Measurements from ENCODE around the gene DEPDC5.

The DEPDC5 gene

DNA sequence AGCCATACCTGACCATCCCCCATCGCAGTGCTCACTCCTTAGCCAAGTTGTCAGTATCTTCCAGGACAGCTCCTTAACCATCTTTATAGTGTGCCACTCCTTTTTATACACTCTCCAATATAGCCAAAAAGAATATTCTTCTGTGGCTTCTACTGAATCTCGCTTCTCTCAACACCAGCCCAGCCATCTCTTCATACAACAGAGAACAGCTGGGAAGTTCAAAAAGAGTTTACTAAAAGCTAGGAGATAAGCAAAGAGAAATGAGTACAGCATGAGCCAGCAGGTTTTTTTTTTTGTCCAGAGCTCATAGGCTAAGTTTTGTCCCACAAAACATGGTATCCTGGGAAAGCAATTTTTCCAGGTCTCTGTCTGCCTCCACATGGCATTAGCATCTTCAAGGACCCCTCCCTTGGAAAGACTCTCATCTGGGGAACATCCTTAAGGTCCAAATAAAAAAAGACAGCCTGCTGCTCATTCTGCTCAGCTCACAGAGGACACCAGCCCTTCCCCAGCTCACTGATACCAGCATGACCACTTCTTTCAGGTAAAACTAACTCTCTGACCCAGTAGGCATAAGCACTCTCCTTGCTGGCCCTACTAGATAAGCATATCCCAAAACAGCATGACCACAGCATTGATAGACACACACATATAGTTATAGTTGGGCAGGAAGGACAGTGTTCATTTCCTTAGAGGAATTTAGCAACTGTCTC is 141.7 kb downstream of the DEPDC5 start:
- no peak for DNase-seq (ENCODE audit: low read depth)

DNA sequence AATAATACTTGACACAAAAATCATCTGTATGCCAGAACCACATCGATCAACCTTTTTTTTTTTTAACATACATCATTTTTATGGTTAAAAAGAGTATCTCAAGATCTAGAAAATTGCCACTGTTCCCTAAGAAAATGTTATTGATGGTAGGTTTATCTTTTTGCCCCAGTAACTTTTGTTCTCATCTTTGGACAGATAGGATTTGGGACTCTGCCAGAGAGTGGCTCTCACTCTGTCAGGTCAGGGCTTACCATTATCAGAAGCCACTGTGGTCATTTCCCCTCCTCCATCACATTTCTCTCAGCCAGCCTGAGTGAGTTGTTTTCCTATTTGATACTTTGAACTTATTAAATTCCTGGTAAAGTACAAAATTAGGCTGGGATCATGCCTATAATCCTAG is 142.7 kb downstream of the DEPDC5 start:
- DNase-seq (ENCODE audit: low read depth) = no peak

DNA sequence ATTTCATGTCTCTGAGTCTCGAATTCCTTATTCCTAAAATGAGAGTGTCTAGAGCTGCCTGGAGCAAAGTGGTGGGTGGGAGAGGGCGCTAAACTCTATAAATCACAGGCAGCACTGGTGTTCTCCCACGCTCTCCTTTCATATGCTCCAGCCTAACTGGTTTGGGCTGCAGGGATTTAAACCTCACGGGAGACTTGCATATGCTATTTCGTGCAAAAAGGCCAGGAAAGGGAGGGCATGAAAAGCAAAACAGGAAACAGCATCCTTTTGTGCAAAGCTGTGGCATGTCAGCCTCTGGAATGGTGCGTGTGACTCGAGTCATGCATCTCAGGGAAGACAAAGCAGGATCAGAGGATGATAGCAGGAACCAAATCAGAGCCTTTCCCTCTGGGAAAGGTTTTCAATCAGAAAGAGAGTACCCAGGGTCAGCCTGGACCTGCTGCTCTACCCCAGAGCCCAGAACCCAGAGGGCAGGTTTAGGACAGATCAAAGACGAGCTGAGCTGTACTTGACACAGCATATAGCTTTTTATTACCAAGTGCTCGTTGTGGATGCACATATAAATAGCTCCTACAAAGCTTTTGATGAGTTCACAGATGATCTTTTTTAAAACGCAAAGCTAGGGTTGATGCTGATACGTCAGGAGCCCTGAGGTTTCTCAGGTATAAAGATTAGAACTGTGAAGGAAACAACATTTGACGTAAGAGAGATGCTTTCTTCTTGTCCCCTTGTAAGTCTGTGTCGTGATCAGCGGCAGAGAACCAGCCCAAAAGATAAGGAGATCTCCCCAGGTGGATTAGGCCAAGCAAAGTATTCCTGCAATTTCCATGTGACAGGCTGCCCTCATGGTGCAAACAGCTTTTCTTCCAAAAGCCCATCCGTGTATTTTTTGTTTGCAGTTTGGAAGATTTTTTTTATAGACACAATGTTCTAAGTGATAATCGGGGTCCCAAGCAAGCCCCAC is 144.3 kb downstream of the DEPDC5 start:
- no peak for DNase-seq (ENCODE audit: low read depth)

DNA sequence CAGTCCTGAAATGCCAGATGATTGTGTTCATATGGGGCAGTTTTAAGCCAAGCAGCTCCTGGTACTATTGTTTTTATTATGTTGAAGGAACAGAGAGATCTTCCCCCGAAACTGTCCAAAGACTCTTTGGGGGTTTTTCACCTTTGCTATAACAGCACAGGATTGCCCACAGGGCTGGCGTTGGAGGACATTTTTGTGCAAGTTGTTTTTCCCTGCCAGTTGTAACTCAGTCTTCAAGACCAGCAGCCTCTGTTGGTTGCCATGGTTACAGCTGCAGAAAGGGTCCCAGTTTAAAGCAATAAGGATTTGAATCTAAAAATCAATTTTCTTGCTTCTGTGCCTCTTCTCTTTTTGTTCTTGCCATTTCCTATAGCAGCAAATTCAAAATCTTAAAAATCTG is 145.1 kb downstream of the DEPDC5 start:
- DNase-seq (ENCODE audit: low read depth) = no peak

DNA sequence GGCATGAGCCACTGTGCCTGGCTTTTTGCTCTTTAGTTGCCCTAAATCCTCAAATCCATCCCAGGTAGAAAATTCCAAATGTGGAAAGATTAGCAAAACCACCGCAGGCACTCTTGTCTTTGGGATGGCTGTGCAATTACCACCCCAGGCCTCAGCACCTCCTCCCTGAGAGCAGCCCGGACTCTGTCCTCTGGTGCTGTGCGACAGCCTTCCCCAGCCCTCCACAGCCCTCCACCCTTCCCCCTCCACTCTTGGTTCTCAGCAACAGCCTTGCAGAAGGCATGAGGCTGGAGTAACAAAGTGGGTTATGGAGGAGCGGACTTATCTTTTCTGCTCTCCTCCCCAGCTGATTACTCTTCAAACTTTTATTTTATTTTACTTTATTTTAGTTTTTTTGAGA is 145.8 kb downstream of the DEPDC5 start:
- no peak for DNase-seq (ENCODE audit: low read depth)

DNA sequence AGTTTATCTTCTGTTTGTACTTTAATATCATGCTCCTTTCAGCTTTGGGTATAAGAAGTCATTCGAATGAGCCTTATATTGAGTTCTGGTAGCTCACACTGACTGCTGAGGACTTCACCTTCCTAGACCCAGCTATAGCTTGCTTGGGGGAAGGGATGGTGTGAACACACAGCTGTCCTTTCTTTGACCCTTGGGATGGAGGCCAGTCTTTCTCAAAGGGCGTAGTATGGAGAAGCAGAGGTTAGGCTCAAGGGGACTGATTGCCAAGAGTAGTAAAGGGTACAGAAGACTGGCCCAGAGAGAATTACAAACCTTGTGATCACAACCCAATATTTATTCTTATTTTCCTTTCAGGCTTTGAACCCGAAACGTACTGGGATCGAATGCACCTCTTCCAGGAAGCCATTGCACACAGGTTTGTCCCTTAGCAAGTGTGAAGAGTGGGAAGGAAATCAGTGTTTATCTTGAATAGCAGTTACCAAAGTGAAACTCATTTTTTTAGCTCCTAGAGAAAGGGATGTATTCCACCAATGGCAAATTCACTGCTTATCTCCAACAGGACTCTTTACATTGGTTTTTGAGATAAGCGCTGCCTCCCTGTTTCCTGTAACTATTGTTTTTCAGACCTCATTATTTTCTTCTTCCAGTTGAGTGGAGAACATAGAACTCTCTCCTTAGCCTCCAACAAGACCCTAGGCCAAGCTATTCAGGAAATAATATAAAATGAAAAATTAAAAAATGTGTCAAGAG is 147.7 kb downstream of the DEPDC5 start:
- no peak for DNase-seq (ENCODE audit: low read depth)

DNA sequence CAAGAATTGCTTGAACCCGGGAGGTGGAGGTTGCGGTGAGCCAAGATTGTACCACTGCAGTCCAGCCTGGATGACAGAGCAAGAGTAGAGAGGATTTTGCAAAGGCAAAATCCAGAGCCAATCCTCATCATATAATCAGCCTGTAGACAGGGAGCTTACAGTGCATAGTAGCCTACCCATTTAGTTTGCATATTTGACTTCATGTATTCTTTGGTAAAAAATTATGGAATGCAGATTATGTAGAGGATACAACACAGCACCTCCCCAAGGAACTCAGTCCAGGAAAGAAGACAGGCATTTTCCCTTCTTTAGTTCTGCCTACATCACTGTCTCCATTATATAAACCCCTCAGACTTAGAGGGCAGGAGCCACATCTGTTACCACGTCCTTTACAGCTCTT is 150.8 kb downstream of the DEPDC5 start:
- no peak for DNase-seq (ENCODE audit: low read depth)

DNA sequence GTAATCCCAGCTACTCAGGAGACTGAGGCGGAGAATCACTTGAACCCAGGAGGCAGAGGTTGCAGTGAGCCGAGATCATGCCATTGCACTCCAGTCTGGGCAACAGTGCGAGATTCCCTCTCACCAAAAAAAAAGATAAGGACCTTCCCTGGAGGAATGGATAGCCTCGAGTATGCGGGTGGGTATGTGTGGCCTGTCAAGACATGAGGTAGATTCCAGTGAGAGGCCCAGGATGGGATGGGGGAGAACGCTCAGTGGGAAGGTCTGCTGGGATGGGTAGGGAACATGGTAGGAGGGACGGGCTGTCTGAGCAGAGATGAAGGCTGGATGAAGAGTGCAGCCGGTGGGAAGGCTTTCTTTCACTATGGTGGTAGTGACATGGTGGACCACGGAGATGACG is 151.5 kb downstream of the DEPDC5 start:
- DNase-seq (ENCODE audit: low read depth) = no peak

DNA sequence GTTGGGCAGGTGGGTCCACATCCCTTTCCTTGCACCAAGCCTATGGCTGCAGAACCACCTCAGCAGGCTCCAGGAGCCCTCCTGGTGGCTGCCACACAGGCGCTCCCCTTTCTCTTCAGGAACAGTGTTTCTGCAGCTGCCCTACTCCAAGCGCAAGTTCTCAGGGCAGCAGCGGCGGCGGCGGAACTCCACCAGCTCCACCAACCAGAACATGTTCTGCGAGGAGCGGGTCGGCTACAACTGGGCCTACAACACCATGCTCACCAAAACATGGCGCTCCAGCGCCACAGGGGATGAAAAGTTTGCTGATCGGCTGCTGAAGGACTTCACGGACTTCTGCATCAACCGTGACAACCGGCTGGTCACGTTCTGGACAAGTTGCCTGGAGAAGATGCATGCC is 152.3 kb downstream of the DEPDC5 start:
- DNase-seq (ENCODE audit: low read depth) = no peak

DNA sequence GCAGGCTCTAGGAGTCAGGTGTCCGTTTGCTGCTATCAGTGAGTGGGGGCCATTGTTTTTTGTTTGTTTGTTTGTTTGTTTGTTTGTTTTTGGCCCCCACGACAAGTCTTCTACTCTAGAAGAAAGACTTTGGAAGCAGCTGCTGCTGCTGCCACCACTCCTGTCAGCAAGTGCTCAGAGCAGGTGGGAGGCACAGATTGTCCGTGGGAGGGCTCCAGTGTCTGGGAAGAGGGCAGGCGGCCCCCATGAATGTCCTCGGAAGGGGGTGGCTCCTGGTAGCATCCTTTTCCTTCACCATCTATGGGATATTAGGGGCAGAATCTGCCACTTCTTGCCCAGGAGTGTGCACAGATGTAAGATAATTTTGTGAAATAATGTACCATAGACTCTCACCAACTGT is 152.8 kb downstream of the DEPDC5 start:
- no peak for DNase-seq (ENCODE audit: low read depth)

DNA sequence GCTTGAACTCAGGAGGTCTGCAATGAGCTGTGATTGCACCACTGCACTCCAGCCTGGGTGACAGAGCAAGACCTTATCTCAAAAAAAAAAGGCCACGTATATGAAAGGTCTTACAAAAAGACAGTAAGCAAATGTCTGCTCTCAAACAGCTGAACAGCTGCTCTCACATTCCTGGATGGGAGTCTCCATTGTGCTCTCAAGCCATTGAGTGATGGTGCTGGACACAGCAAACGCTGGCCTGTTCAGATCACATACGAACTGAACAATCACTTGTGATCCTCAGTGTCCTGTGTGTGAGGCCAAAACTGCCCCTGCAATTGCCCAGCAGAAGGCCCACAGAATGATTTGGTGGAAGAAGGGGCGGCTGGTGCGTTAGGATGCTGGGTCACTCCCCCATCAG is 156.2 kb downstream of the DEPDC5 start:
- DNase-seq (ENCODE audit: low read depth) = no peak

DNA sequence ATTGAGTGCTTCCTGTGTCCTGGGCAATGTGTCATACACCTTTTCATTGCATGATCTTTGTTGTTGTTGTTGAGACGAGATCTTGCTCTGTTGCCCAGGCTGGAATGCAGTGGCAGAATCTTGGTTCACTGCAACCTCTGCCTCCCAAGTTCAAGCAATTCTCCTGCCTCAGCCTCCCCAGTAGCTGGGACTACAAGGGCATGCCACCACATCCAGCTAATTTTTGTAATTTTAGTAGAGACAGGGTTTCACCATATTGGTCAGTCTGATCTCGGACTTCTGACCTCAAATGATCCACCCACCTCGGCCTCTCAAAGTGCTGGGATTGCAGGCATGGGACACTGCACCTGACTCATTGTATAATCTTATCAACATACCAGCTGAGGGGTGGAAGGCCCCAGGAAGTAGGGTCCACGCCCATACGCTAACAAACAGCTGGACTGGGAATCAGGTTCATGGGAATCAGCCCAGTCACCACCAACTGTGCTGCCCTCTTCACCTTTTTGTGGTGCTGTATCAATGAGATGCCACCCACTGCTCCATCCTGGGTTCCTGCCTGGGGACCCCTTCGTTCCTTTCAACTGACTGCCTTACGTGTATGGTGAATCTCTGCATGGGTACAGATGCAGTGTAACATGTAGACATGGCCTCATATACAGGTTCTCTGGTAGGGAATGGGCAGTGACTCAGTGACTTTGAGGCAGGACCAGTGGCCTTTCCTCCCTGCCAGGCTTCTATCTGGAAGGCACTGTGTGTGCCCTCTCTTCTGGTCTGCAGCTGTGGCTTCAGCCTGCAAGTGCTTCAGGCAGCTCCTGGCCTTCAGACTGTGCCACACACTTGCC is 158.0 kb downstream of the DEPDC5 start:
- DNase-seq (ENCODE audit: low read depth) = no peak

DNA sequence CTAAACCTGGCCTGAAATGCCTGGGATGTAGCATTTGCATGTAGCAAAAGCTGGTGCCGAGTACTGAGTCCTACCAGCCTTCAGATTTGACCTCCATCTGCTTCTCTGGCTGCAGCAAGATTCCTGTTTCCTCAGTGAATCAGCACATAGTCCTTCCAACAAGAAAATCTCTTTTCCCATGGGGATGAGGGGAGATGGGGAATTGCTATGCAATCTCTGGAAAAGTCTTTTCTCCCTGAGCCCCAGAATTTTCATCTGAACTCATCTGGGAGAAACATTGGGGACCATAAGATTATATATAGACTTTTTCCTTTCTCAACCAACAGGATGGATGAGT is 158.6 kb downstream of the DEPDC5 start:
- DNase-seq (ENCODE audit: low read depth) = no peak

DNA sequence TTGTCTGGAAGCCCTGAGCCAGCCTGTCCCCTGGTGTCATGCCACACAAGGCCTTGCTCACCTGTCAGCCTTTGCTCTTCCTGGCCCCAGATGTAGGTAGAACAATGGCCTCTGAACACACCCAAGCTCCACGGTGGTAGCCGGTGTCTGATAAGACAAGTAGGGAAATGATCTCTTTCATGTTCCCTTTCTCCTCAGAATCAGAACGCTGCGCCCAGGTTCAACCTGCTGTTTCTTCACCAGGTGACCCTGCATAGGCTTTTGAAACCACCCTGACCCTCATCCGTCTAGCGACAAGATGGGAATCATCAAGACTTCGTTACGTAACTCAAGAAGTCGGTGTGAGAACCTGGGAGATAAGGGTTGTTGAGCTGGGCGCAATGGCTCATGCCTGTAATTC is 161.8 kb downstream of the DEPDC5 start:
- DNase-seq (ENCODE audit: low read depth) = no peak

DNA sequence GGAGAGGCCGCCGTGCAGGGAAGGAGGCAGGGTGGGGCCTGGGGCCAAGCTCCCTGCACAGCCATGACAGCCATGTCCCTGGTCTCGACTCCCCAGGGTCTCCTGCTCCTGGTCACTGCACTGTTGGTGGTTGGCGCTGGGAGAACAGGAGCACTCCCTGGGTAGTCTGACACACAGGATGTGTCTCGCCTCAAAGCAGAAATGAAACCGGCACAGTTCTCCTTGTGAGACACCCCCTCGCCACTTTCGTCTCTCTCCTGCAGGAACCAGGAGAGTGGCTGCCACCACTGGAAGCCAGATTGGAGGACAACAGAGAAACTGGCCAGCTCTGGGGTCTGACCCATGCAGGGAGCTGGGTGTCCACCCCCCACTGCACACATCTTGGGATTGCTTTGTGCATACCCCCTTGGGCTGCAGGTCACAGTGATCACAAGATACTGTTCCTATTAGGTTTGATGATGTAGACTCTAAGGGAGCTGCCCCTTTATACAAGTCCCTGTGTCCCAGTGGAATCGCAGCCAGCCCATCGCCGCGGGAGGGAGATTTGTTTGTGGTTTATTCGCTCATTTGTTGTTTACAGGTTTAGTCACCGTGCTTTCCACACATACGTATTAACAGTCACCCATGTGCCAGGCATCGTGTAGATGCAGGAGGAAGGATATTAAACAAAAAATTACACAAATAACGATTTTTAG is 163.6 kb downstream of the DEPDC5 start:
- DNase-seq (ENCODE audit: low read depth) = no peak

DNA sequence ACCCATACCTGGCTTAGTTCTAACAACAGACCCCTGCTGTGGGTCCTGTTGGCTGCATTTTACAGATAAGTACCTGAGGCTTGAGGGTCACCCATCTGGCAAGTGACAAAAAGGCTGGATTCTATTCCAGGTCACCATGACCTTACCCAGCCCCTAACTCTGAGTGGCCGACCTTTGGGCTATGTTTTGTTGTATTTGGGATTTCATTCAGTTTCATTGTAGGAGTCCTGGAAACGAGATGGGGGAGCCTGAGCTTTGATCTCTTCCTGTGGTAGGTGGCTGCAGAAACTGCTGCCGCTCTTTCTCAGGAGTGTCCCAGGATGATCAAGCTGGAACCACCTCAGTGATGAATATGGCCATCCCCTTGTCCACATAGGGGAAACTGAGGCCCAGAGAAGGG is 165.9 kb downstream of the DEPDC5 start:
- no peak for DNase-seq (ENCODE audit: low read depth)

DNA sequence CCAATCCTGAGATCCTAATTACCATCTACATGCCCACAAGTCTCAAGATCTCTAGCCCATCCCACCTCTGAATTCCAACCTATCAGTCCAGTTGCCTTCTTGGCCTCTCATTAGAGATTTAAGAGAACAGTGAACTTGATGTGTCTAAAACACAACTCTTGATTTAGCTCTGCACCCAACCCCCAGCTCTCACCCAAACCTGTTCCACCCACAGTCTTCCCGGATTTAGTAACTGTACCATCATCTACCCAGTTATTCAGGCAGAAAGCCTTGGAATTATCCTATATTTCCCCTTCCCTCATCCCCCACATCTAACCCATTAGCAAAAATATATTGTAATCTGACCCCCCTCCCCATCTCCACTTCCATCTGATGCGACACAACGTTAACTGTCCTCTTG is 166.5 kb downstream of the DEPDC5 start:
- DNase-seq (ENCODE audit: low read depth) = no peak

DNA sequence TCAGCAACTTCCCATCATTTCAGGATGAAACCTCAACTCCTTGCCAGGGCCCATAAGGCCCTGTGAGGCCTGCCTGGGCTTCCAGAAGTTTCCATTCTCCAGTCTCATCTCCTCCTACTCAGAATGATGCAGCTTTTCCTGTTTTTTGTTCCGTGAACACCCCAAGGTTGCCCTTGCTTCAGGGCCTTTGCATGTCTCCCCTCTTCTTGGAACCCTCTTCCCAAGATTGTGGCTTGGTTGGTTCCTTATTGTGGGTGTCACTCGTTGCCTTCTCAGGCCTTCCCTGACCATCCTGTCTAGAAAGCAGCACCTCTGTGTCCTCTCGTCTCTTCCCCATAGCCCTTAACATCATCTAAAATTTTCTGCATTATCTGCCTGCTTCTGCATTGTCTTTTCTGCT is 167.3 kb downstream of the DEPDC5 start:
- DNase-seq (ENCODE audit: low read depth) = no peak

DNA sequence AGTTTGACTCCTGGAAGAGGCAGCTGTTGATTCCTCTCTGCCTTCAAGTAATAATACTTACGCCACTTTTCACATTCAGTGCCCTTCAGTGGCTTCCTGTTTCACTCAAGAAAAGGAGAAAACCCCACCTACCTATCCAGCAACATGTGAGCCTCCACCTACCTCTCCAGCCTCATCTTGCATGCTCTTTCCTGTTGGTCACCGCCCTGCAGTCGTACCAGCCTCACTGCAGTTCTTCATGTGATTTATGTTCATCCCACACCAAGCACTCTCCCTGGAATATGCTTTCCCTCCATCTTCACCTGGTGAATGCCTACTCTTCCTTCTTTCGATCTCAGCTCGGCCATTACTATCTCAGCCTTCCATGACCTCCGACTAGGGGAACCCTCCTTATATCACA is 168.7 kb downstream of the DEPDC5 start:
- no peak for DNase-seq (ENCODE audit: low read depth)

DNA sequence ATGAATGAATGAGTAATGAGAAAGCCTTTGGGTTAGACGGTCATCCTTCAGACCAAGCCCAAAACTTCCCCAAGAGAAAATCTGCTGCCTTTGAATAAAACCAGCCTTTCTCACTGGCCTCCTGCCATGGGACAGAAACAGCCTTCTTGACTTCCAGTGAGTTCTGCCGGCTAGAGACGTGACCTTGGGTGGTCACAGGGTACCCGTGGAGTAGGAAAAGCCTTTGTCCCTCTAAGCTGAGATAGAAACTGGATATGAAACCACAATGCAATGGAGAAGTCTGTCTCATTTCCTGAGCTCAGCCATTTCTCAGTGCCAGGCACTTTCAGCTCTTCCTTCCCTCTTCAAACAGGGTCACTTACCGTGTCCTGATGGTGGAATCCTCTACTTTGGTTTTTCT is 169.3 kb downstream of the DEPDC5 start:
- DNase-seq (ENCODE audit: low read depth) = no peak

DNA sequence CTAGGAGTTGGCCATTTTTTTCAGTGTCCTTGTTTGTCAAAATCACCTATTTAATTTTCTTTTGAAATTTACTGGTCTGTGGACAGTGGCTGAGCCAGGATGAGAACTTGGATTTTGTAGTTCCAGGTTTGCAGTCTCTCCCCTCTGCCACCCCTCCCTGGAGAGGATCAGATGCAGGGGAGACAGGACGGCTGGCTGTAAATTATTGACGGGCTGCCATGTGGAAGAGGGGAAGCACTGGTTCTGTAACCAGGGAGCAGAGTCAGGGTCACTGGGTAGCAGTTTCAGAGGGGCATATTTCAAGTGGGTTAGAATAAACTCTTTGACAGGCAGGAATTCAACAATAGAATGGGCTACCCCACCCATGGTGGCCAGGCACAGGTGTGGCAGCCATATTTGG is 169.9 kb downstream of the DEPDC5 start:
- DNase-seq (ENCODE audit: low read depth) = no peak

All from activated T-helper 1 cell treated with Interleukin-2 at 50 U/mL for 16 hours (primary cell).